ENCODE data around the gene DENND1A. TPM values are rescaled to one million over a fixed set of nuclear protein-coding genes. Genes with fewer than 3 reads are reported as not detected.

DENND1A gene
- total and polyA plus RNA-seq, 2 of the 13 experiments (the other 11 are each of a cell fraction or from before 2014, with no cell fraction given), result 14.8 to 30.1 TPM

DNA sequence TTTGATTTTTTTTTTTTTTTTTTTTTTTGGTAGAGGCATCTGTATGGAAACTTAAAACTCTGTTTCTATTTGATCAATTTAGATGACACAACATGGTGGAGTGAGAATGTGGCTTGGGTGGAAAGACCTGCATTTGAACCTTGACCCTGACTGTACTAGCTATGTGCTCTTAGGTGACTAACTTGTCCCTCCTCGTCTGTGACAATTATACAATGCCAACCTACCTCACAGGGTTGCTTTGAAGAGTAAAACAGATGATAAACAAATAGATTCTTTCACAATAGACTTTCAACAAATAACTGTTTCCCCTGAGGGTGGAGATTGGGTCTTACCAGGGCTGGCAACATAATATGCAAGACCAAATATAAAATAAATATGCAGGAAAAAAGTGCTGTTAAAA, 464.6 kb downstream of the DENND1A start (continued):
- TF ChIP-seq TBX3 (IDR thresholded peaks at IDR 0.05; ENCODE audit: borderline replicate concordance), result peak; percentile 82
- peak; percentile 96 for TF ChIP-seq SKI (IDR thresholded peaks at IDR 0.05; ENCODE audit: partially characterized antibody)
- TF ChIP-seq, protein P1, sequence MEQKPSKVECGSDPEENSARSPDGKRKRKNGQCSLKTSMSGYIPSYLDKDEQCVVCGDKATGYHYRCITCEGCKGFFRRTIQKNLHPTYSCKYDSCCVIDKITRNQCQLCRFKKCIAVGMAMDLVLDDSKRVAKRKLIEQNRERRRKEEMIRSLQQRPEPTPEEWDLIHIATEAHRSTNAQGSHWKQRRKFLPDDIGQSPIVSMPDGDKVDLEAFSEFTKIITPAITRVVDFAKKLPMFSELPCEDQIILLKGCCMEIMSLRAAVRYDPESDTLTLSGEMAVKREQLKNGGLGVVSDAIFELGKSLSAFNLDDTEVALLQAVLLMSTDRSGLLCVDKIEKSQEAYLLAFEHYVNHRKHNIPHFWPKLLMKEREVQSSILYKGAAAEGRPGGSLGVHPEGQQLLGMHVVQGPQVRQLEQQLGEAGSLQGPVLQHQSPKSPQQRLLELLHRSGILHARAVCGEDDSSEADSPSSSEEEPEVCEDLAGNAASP (CRISPR knock-in tag; IDR thresholded peaks at IDR 0.05; ENCODE audit: borderline replicate concordance), result peak; percentile 62; the same call in 1 of the 2 replicates
- peak; percentile 92 for TF ChIP-seq SOX5 (CRISPR knock-in tag; IDR thresholded peaks at IDR 0.05; ENCODE audit: borderline replicate concordance)
- TF ChIP-seq BHLHE40 (IDR thresholded peaks at IDR 0.05; ENCODE audit: low read length), result peak; percentile 20; the same call in 1 of the 2 replicates
- TF ChIP-seq, protein P2, sequence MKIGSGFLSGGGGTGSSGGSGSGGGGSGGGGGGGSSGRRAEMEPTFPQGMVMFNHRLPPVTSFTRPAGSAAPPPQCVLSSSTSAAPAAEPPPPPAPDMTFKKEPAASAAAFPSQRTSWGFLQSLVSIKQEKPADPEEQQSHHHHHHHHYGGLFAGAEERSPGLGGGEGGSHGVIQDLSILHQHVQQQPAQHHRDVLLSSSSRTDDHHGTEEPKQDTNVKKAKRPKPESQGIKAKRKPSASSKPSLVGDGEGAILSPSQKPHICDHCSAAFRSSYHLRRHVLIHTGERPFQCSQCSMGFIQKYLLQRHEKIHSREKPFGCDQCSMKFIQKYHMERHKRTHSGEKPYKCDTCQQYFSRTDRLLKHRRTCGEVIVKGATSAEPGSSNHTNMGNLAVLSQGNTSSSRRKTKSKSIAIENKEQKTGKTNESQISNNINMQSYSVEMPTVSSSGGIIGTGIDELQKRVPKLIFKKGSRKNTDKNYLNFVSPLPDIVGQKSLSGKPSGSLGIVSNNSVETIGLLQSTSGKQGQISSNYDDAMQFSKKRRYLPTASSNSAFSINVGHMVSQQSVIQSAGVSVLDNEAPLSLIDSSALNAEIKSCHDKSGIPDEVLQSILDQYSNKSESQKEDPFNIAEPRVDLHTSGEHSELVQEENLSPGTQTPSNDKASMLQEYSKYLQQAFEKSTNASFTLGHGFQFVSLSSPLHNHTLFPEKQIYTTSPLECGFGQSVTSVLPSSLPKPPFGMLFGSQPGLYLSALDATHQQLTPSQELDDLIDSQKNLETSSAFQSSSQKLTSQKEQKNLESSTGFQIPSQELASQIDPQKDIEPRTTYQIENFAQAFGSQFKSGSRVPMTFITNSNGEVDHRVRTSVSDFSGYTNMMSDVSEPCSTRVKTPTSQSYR (CRISPR knock-in tag; IDR thresholded peaks at IDR 0.05; ENCODE audit: borderline replicate concordance), result peak; percentile 35; the same call in 1 of the 2 replicates
- TF ChIP-seq IRF2 (CRISPR knock-in tag; IDR thresholded peaks at IDR 0.05), result peak; percentile 71; the same call in 1 of the 2 replicates
- peak; percentile 67; the same call in 1 of the 2 replicates for TF ChIP-seq POGZ (CRISPR knock-in tag; IDR thresholded peaks at IDR 0.05)
- peak; percentile 70; the same call in 1 of the 2 replicates for TF ChIP-seq ZNF614 (CRISPR knock-in tag; IDR thresholded peaks at IDR 0.05; ENCODE audit: borderline replicate concordance)
- no peak for TF ChIP-seq KMT2A (CRISPR knock-in tag; IDR thresholded peaks at IDR 0.05)
- no peak for TF ChIP-seq SRSF9 (IDR thresholded peaks at IDR 0.05; ENCODE audit: borderline replicate concordance, insufficient read depth, low read depth, low read length, poor library complexity, severe bottlenecking)
- peak; percentile 57; the same call in 1 of the 2 replicates for TF ChIP-seq MIER2 (CRISPR knock-in tag; IDR thresholded peaks at IDR 0.05)
- TF ChIP-seq CBX2 (IDR thresholded peaks at IDR 0.05; ENCODE audit: low read depth, low read length), result no peak
- TF ChIP-seq CBX2 (CRISPR knock-in tag; IDR thresholded peaks at IDR 0.05; ENCODE audit: low read depth), result no peak
- 0 out of 2 replicates have a peak, but pooled peaks have one; percentile 41 for TF ChIP-seq ZNF335 (CRISPR knock-in tag; IDR thresholded peaks at IDR 0.05)
- no peak for TF ChIP-seq REPIN1 (CRISPR knock-in tag; IDR thresholded peaks at IDR 0.05; ENCODE audit: borderline replicate concordance, low read depth)
- TF ChIP-seq, protein P3, sequence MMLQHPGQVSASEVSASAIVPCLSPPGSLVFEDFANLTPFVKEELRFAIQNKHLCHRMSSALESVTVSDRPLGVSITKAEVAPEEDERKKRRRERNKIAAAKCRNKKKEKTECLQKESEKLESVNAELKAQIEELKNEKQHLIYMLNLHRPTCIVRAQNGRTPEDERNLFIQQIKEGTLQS (CRISPR knock-in tag; IDR thresholded peaks at IDR 0.05), result no peak
- TF ChIP-seq SIX4 (CRISPR knock-in tag; IDR thresholded peaks at IDR 0.05), result no peak
- TF ChIP-seq ATF5 (CRISPR knock-in tag; IDR thresholded peaks at IDR 0.05; ENCODE audit: low read depth), result no peak
- TF ChIP-seq CEBPB (IDR thresholded peaks at IDR 0.05; ENCODE audit: borderline replicate concordance, low read depth, low read length), result peak; percentile 68; the same call in 1 of the 2 replicates
- TF ChIP-seq THYN1 (CRISPR knock-in tag; IDR thresholded peaks at IDR 0.05; ENCODE audit: borderline replicate concordance, low read depth), result no peak
- TF ChIP-seq KLF6 (CRISPR knock-in tag; IDR thresholded peaks at IDR 0.05), result no peak
- 0 out of 2 replicates have a peak, but pooled peaks have one; percentile 42 for TF ChIP-seq ZNF784 (CRISPR knock-in tag; IDR thresholded peaks at IDR 0.05; ENCODE audit: borderline replicate concordance)
- TF ChIP-seq, protein P4, sequence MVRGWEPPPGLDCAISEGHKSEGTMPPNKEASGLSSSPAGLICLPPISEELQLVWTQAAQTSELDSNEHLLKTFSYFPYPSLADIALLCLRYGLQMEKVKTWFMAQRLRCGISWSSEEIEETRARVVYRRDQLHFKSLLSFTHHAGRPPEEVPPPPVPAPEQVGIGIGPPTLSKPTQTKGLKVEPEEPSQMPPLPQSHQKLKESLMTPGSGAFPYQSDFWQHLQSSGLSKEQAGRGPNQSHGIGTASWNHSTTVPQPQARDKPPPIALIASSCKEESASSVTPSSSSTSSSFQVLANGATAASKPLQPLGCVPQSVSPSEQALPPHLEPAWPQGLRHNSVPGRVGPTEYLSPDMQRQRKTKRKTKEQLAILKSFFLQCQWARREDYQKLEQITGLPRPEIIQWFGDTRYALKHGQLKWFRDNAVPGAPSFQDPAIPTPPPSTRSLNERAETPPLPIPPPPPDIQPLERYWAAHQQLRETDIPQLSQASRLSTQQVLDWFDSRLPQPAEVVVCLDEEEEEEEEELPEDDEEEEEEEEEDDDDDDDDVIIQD (CRISPR knock-in tag; IDR thresholded peaks at IDR 0.05; ENCODE audit: low read depth), result peak; percentile 87
